A673 (cell line): Measurements from ENCODE around the gene CLIC4. TPM values are rescaled to one million over a fixed set of nuclear protein-coding genes. Genes with fewer than 3 reads are reported as not detected.
A peak's percentile ranks its signal among the peaks of the same experiment; 100 is the strongest.

Source experiments
- BruUV-seq: library from RNA; stranded (reverse); fragments of 400-500 nt; replicated peaks from 2 replicates; lab custom pipeline; 2021; lab: Mats Ljungman, UMichigan
- CTCF ChIA-PET: fragments of 300-600 bp; sonication (Branson Sonifier 250); formaldehyde crosslinking; loops from one replicate; lab custom pipeline; 2022; ENCODE audit warnings: antibody characterized with exemption; lab: Charles Lee
- POLR2A ChIA-PET: fragments of 300-600 bp; sonication (Branson Sonifier 250); formaldehyde crosslinking; loops from one replicate; lab custom pipeline; 2022; ENCODE audit warnings: antibody characterized with exemption; ENCODE audit not compliant: low non-redundant PET; lab: Charles Lee
- DNase-seq: peaks from one replicate; pipeline ENCODE4 v3.0.0-alpha.2; 2015; ENCODE audit warnings: low spot score
- H3K27ac ChIP-seq: fragments of 200-600 bp; sonication (generic); 2 replicates; pipeline ENCODE4 v1.5.1; 2016; ENCODE audit warnings: mixed run types, low read depth, mild to moderate bottlenecking, mixed read lengths, antibody characterized with exemption, low read length; ENCODE audit not compliant: poor library complexity, severe bottlenecking
- H3K27me3 ChIP-seq: fragments of 200-600 bp; sonication (generic); replicated peaks from 2 replicates; pipeline ENCODE4 v1.6.1; 2017; ENCODE audit warnings: mixed run types, low read depth, mild to moderate bottlenecking, mixed read lengths, antibody characterized with exemption, low read length; ENCODE audit not compliant: insufficient read depth, poor library complexity
- H3K36me3 ChIP-seq: fragments of 200-600 bp; sonication (generic); 2 replicates; pipeline ENCODE4 v1.6.1; 2016; ENCODE audit warnings: mixed run types, mild to moderate bottlenecking, mixed read lengths, antibody characterized with exemption, low read length; ENCODE audit not compliant: insufficient read depth, poor library complexity, severe bottlenecking
- H3K4me1 ChIP-seq: fragments of 200-600 bp; sonication (generic); 2 replicates; pipeline ENCODE4 v1.6.1; 2017; ENCODE audit warnings: mixed run types, mild to moderate bottlenecking, mixed read lengths, antibody characterized with exemption, low read length; ENCODE audit not compliant: insufficient read depth, poor library complexity, severe bottlenecking
- H3K4me3 ChIP-seq: fragments of 200-600 bp; sonication (generic); 2 replicates; pipeline ENCODE4 v1.5.1; 2016; ENCODE audit warnings: low read depth, mixed run types, mild to moderate bottlenecking, mixed read lengths, low read length; ENCODE audit not compliant: poor library complexity, severe bottlenecking
- H3K9me3 ChIP-seq: fragments of 200-600 bp; sonication (generic); 2 replicates; pipeline ENCODE4 v1.6.1; 2016; ENCODE audit warnings: mixed run types, low read depth, mild to moderate bottlenecking, mixed read lengths, antibody characterized with exemption, low read length; ENCODE audit not compliant: poor library complexity, severe bottlenecking
- EZH2 ChIP-seq: fragments of 200-600 bp; sonication (generic); IDR thresholded peaks from 2 replicates; pipeline ENCODE4 v1.6.1; 2017; ENCODE audit warnings: borderline replicate concordance, low read depth, mild to moderate bottlenecking, mixed read lengths, antibody characterized with exemption, low read length; ENCODE audit not compliant: poor library complexity, severe bottlenecking
- intact Hi-C: fragments of 100-400 bp; cut with micrococcal nuclease; formaldehyde crosslinking; loops from one replicate; pipeline ENCODE4 v1.10.0; 2022; ENCODE audit not compliant: unreplicated experiment
- total RNA-seq: library from RNA; stranded (reverse); gene quantifications from 2 replicates; pipeline ENCODE4 v1.2.3, GENCODE V29; 2021
- TF ChIP-seq, protein P1 (sequence below): fragments of 300-800, 200-600 bp; sonication (generic); conservative IDR thresholded peaks from 2 replicates; pipeline ENCODE4 v1.5.1; 2017; ENCODE audit warnings: low read depth, mild to moderate bottlenecking, antibody characterized with exemption, low read length, moderate library complexity, mixed read lengths

The CLIC4 gene
- total RNA-seq, 1 experiment from 2014 or later: 207 TPM

- TF ChIP-seq, protein P1, sequence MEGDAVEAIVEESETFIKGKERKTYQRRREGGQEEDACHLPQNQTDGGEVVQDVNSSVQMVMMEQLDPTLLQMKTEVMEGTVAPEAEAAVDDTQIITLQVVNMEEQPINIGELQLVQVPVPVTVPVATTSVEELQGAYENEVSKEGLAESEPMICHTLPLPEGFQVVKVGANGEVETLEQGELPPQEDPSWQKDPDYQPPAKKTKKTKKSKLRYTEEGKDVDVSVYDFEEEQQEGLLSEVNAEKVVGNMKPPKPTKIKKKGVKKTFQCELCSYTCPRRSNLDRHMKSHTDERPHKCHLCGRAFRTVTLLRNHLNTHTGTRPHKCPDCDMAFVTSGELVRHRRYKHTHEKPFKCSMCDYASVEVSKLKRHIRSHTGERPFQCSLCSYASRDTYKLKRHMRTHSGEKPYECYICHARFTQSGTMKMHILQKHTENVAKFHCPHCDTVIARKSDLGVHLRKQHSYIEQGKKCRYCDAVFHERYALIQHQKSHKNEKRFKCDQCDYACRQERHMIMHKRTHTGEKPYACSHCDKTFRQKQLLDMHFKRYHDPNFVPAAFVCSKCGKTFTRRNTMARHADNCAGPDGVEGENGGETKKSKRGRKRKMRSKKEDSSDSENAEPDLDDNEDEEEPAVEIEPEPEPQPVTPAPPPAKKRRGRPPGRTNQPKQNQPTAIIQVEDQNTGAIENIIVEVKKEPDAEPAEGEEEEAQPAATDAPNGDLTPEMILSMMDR: no peak
- TF ChIP-seq EZH2: no peak
- no peaks in the 10 kb centered on the region for H3K27me3 ChIP-seq
- H3K4me1 ChIP-seq: peaks cover 53% of the 10 kb centered on the region
- BruUV-seq: no TSS peak
- intact Hi-C loops: no loop called here
- H3K4me3 ChIP-seq: no peak overlapping the region
- POLR2A ChIA-PET: interaction anchor here (0.8 kb wide), 1 partner anchor 12 kb away, joined by 5 read pairs; no protein-coding TSS in a partner anchor
- no peaks in the 10 kb centered on the region for H3K36me3 ChIP-seq
- H3K9me3 ChIP-seq: no peaks in the 10 kb centered on the region
- CTCF ChIA-PET: no interaction called here
- no peak for DNase-seq
- H3K27ac ChIP-seq: peak overlapping the region; percentile 70
Observed at GRCh38 chr1:24764439-24764838, 19.2 kb downstream of the CLIC4 start.

GRCh38 chr1:24764848-24765247 lies 19.6 kb downstream of the CLIC4 start:
- TF ChIP-seq EZH2: no peak
- TF ChIP-seq, protein P1: no peak
- H3K9me3 ChIP-seq: no peaks in the 10 kb centered on the region
- H3K27me3 ChIP-seq: no peaks in the 10 kb centered on the region
- H3K36me3 ChIP-seq: no peaks in the 10 kb centered on the region
- H3K27ac ChIP-seq: peak overlapping the region; percentile 70
- ChIA-PET CTCF (no interaction called here), POLR2A (interaction anchor here (0.8 kb wide), 1 partner anchor 11 kb away, joined by 5 read pairs; no protein-coding TSS in a partner anchor)
- peaks cover 57% of the 10 kb centered on the region for H3K4me1 ChIP-seq
- no peak for DNase-seq
- BruUV-seq: no TSS peak
- no peak overlapping the region for H3K4me3 ChIP-seq
- intact Hi-C loops: no loop called here

DNA sequence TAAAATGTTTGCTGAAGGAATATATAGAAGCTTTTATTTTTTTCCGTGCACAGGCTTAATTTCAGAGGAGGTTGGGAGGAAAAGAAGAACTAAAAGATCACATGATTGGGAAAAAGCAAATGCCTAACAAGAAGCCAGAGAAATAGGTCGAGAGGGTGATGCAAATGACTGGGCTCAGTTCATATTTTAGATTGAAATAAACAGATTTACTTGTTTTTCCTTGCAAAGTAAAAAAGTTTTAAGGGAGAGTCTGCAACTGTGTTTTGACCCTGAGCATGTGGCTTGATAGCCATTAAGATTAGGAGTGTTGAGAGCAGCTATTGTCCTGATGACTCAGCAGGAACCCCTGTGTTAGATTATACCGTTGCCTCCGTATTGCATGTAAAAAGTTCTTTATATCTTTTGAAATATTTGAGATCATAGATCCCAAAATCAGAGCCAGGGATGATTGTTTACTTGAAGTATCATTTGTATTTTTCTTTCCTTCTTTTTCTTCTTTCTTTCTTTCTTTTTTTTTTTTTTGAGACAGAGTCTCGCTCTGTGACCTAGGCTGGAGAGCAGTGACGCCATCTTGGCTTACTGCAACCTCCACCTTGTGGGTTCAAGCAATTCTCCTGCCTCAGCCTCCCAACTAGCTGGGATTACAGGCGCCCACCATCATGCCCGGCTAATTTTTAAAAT lies 20.2 kb downstream of the CLIC4 start:
- H3K4me1 ChIP-seq: peaks cover 59% of the 10 kb centered on the region
- DNase-seq: peak; percentile 66
- intact Hi-C loops: no loop called here
- POLR2A ChIA-PET: interaction anchor here (0.8 kb wide), 1 partner anchor 11 kb away, joined by 5 read pairs; no protein-coding TSS in a partner anchor
- H3K27ac ChIP-seq: peak overlapping the region; percentile 70
- CTCF ChIA-PET: no interaction called here
- BruUV-seq: no TSS peak
- H3K9me3 ChIP-seq: no peaks in the 10 kb centered on the region
- no peak overlapping the region for H3K4me3 ChIP-seq
- H3K36me3 ChIP-seq: no peaks in the 10 kb centered on the region
- H3K27me3 ChIP-seq: no peaks in the 10 kb centered on the region
- TF ChIP-seq EZH2: no peak
- TF ChIP-seq, protein P1: no peak
